ENCODE measurements around the gene SBF2.

- TF ChIP-seq CTCF (IDR thresholded peaks at IDR 0.05; ENCODE audit: borderline replicate concordance, extremely low read depth, low read length, poor library complexity, severe bottlenecking): no peak
- no peak for TF ChIP-seq EZH2 (IDR thresholded peaks at IDR 0.05; ENCODE audit: borderline replicate concordance, low read depth, low read length, severe bottlenecking)
These were observed 470.1 kb downstream of the SBF2 start for GRCh38 chr11:9823887-9824385.
